IMR-90 (cell line): ENCODE measurements around the gene ETHE1. TPM values are rescaled to one million over a fixed set of nuclear protein-coding genes. Genes with fewer than 3 reads are reported as not detected.

ENCODE experiments used
- ATAC-seq: fragments of 200-7000 bp; cut with Tn5 transposase; 2 replicates; pipeline ENCODE4 v1.9.1; 2020; ENCODE audit warnings: low read depth, mild to moderate bottlenecking, moderate library complexity
- BruUV-seq: library from RNA; stranded (reverse); fragments of 400-500 nt; replicated peaks from 2 replicates; lab custom pipeline; 2021; lab: Mats Ljungman, UMichigan
- CTCF ChIA-PET: fragments of 300-600 bp; formaldehyde crosslinking; extraction: SDS; loops from one replicate; lab custom pipeline; 2021; ENCODE audit warnings: antibody characterized with exemption; lab: Yijun Ruan, JAX
- POLR2A ChIA-PET: fragments of 300-600 bp; sonication (Branson Sonifier 250); formaldehyde crosslinking; loops from one replicate; lab custom pipeline; 2022; ENCODE audit warnings: antibody characterized with exemption; ENCODE audit not compliant: unreplicated experiment; lab: Charles Lee
- DNase-seq: peaks from one replicate; pipeline ENCODE4 v3.0.0; 2013
- H2AFZ ChIP-seq: replicated peaks from 2 replicates; pipeline ENCODE3; 2013; ENCODE audit warnings: low read length, mild to moderate bottlenecking; ENCODE audit not compliant: poor library complexity
- H2AK5ac ChIP-seq: 2 replicates; pipeline ENCODE4 v1.6.1; 2013; ENCODE audit warnings: low read depth, low read length, inconsistent platforms
- H2AK9ac ChIP-seq: replicated peaks from 2 replicates; pipeline ENCODE3; 2013; ENCODE audit warnings: mild to moderate bottlenecking, low read depth, low read length, moderate library complexity; ENCODE audit not compliant: poor library complexity
- H2BK120ac ChIP-seq: 2 replicates; pipeline ENCODE4 v1.6.1; 2013; ENCODE audit warnings: low read depth, low read length, inconsistent platforms
- H2BK15ac ChIP-seq: 3 replicates; pipeline ENCODE4 v1.6.1; 2013; ENCODE audit warnings: low read depth, low read length, inconsistent platforms
- H2BK20ac ChIP-seq: 2 replicates; pipeline ENCODE4 v1.6.1; 2013; ENCODE audit warnings: low read depth, mild to moderate bottlenecking, inconsistent platforms, low read length, moderate library complexity
- H2BK5ac ChIP-seq: 2 replicates; pipeline ENCODE4 v1.6.1; 2013; ENCODE audit warnings: mild to moderate bottlenecking, low read depth, low read length, inconsistent platforms; ENCODE audit not compliant: poor library complexity, severe bottlenecking
- H3K14ac ChIP-seq: replicated peaks from 2 replicates; pipeline ENCODE4 v1.6.1; 2013; ENCODE audit warnings: low read depth, low read length, inconsistent platforms
- H3K18ac ChIP-seq: 2 replicates; pipeline ENCODE4 v1.6.1; 2013; ENCODE audit warnings: low read depth, low read length, control low read depth
- H3K23ac ChIP-seq: 2 replicates; pipeline ENCODE4 v1.6.1; 2013; ENCODE audit warnings: low read depth, low read length, inconsistent platforms
- H3K27ac ChIP-seq: 2 replicates; pipeline ENCODE4 v1.5.1; 2013; ENCODE audit warnings: mild to moderate bottlenecking, control low read depth, low read length; ENCODE audit not compliant: insufficient read depth
- H3K27me3 ChIP-seq: 2 replicates; pipeline ENCODE4 v1.6.1; 2013; ENCODE audit warnings: low read length; ENCODE audit not compliant: control insufficient read depth, insufficient read depth
- H3K36me3 ChIP-seq: 2 replicates; pipeline ENCODE4 v1.6.1; 2013; ENCODE audit warnings: low read length, mixed read lengths; ENCODE audit not compliant: control insufficient read depth, insufficient read depth
- H3K4ac ChIP-seq: 2 replicates; pipeline ENCODE4 v1.6.1; 2013; ENCODE audit warnings: low read depth, low read length, inconsistent platforms
- H3K4me1 ChIP-seq: 2 replicates; pipeline ENCODE4 v1.6.1; 2013; ENCODE audit warnings: low read length, mixed read lengths; ENCODE audit not compliant: control insufficient read depth, insufficient read depth
- H3K4me2 ChIP-seq: 2 replicates; pipeline ENCODE4 v1.6.1; 2013; ENCODE audit warnings: low read depth, mild to moderate bottlenecking, control low read depth, low read length, moderate library complexity
- H3K4me3 ChIP-seq: 2 replicates; pipeline ENCODE4 v1.5.1; 2013; ENCODE audit warnings: low read depth, mild to moderate bottlenecking, control low read depth, low read length, moderate library complexity; ENCODE audit not compliant: insufficient read depth
- H3K56ac ChIP-seq: 2 replicates; pipeline ENCODE4 v1.6.1; 2013; ENCODE audit warnings: low read length, inconsistent platforms; ENCODE audit not compliant: insufficient read depth; ENCODE audit errors: extremely low read depth
- H3K79me1 ChIP-seq, 2 experiments: 2 replicates each; pipeline ENCODE4 v1.6.1; 2013; ENCODE audit warnings: low read length in 2 of 2, inconsistent platforms in 1 of 2, low read depth in 1 of 2
- H3K9ac ChIP-seq: 2 replicates; pipeline ENCODE4 v1.6.1; 2013; ENCODE audit warnings: low read depth, low read length, control low read depth
- H3K9me1 ChIP-seq: 2 replicates; pipeline ENCODE4 v1.6.1; 2013; ENCODE audit warnings: low read length, inconsistent platforms; ENCODE audit not compliant: insufficient read depth
- H3K9me3 ChIP-seq: 2 replicates; pipeline ENCODE4 v1.6.1; 2013; ENCODE audit warnings: low read length; ENCODE audit not compliant: control insufficient read depth, insufficient read depth
- H4K20me1 ChIP-seq: 2 replicates; pipeline ENCODE4 v1.6.1; 2013; ENCODE audit warnings: low read length, inconsistent platforms; ENCODE audit not compliant: insufficient read depth
- H4K5ac ChIP-seq: 2 replicates; pipeline ENCODE4 v1.6.1; 2013; ENCODE audit warnings: mild to moderate bottlenecking, low read depth, low read length, control low read depth
- H4K8ac ChIP-seq, 2 experiments: 2 replicates each; pipeline ENCODE4 v1.6.1; 2013; ENCODE audit warnings: low read depth in 2 of 2, low read length in 2 of 2, control low read depth in 1 of 2, inconsistent platforms in 1 of 2
- H4K91ac ChIP-seq: 2 replicates; pipeline ENCODE4 v1.6.1; 2013; ENCODE audit warnings: low read depth, low read length, inconsistent platforms; ENCODE audit not compliant: insufficient read depth
- MAZ ChIP-seq: IDR thresholded peaks from 2 replicates; pipeline ENCODE4 v1.6.1; 2012; ENCODE audit warnings: low read depth, mild to moderate bottlenecking, low read length, improper control_type of control experiment, moderate library complexity, borderline replicate concordance
- MXI1 ChIP-seq: IDR thresholded peaks from 2 replicates; pipeline ENCODE4 v1.6.1; 2012; ENCODE audit warnings: low read depth, mild to moderate bottlenecking, low read length, moderate library complexity, borderline replicate concordance
- WGBS, 2 experiments: methylation state at CpG; one replicate each; pipeline versions ENCODE4 v1.1.5 to v1.1.7; 2013; ENCODE audit warnings: missing lambda C conversion rate in 2 of 2; ENCODE audit not compliant: insufficient read length in 1 of 2; ENCODE audit errors: extremely low coverage in 2 of 2; 5-methylcytosine and 5-hydroxymethylcytosine counted together
- dilution Hi-C: fragments of 300-500 bp; cut with HindIII; formaldehyde crosslinking; loops from one replicate; pipeline ENCODE4 v1.14.3; 2018; ENCODE audit warnings: low sequenced_read_pairs; ENCODE audit not compliant: unreplicated experiment
- in situ Hi-C: fragments of 300-500 bp; cut with MboI; formaldehyde crosslinking; loops from 3 replicates; pipeline ENCODE4 v1.14.3; 2019; ENCODE audit warnings: low sequenced_read_pairs, inconsistent platforms, mixed read lengths
- intact Hi-C: fragments of 100-400 bp; cut with micrococcal nuclease; formaldehyde crosslinking; loops from 2 replicates; pipeline ENCODE4 v1.10.0; 2022
- polyA plus RNA-seq, 3 experiments: library from polyadenylated mRNA; depleted of rRNA; stranded (reverse); fragments of >200 nt; gene quantifications; 2 replicates each; pipeline ENCODE4 v1.2.3, GENCODE V29; 2012; ENCODE audit warnings: low replicate concordance in 1 of 3
- total RNA-seq: library from RNA; depleted of rRNA; stranded (reverse); fragments of >200 nt; gene quantifications from 2 replicates; pipeline ENCODE4 v1.2.3, GENCODE V29; 2012

ETHE1 gene
- total and polyA plus RNA-seq, 2 of the 4 experiments (the other 2 are of a cell fraction): 161 to 233 TPM

DNA sequence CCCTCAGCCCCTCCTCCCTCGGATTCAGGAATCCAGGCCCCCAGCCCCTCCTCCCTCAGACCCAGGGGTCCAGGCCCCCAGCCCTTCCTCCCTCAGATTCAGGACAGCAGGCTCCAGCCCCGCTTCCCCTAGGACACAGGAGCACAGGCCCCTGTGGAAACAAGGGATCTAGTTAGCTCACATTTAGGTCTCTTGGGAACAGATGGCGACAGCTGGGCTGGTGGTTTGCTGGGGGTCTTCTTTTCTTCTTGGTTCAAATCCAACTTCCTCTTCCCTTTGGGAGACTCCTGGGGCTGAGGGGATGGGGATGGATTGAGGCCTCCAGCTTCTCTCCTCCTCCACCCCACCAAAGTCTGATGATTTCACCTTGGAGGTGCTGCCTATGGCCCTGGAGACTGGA is 25.6 kb upstream of the ETHE1 start:
- no peak overlapping the region for H2AK5ac ChIP-seq
- in situ Hi-C loops (loop anchor here (5.0 kb wide), 1 partner anchor 100 kb away; no protein-coding TSS in a partner anchor), intact Hi-C loops (no loop called here), dilution Hi-C loops (no loop called here)
- no TSS peak for BruUV-seq
- H4K8ac ChIP-seq: no peak overlapping the region
- H3K18ac ChIP-seq: no peak overlapping the region
- peaks cover 31% of the 10 kb centered on the region for H3K36me3 ChIP-seq
- H3K4me1 ChIP-seq: no peaks in the 10 kb centered on the region
- H4K5ac ChIP-seq: no peak overlapping the region
- H2BK120ac ChIP-seq: no peak overlapping the region
- H2BK5ac ChIP-seq: no peak overlapping the region
- no peak overlapping the region for H3K27ac ChIP-seq
- H3K4me2 ChIP-seq: no peak overlapping the region
- ATAC-seq (no peak), DNase-seq (no peak)
- no peaks in the 10 kb centered on the region for H3K9me3 ChIP-seq
- no peak overlapping the region for H3K4ac ChIP-seq
- H3K4me3 ChIP-seq: no peak overlapping the region
- no peak overlapping the region for H3K9ac ChIP-seq
- no peak overlapping the region for H3K23ac ChIP-seq
- POLR2A ChIA-PET: no interaction called here
- peaks cover 7 to 9% of the 10 kb centered on the region in 2 experiments; a peak in 3 of 4 replicates for H3K79me1 ChIP-seq
- H2BK15ac ChIP-seq: no peak overlapping the region
- H3K14ac ChIP-seq: no peak overlapping the region
- H2AFZ ChIP-seq: no peak overlapping the region
- CTCF ChIA-PET: no interaction called here
- no peaks in the 10 kb centered on the region for H3K9me1 ChIP-seq
- WGBS, 2 experiments: 100% methylated on average over 1 of the region's 3 CpGs; no CpG with 5 or more reads in 1 of the 2 experiments
- no peak overlapping the region for H4K91ac ChIP-seq
- H3K56ac ChIP-seq: no peak overlapping the region
- no peaks in the 10 kb centered on the region for H4K20me1 ChIP-seq
- H2BK20ac ChIP-seq: no peak overlapping the region
- TF ChIP-seq MAZ: no peak
- TF ChIP-seq MXI1: no peak
- no peak overlapping the region for H2AK9ac ChIP-seq
- H3K27me3 ChIP-seq: no peaks in the 10 kb centered on the region
